ENCODE results near the gene RRAS.
"Not testable (repeated sequence)": the region's sequence is repeated elsewhere in the genome, so short reads cannot be mapped to it uniquely, and the experiment has no call there.

Gene RRAS

GRCh38 chr19:49635530-49636232 lies 4.3 kb downstream of the RRAS start:
- no peak overlapping the region for H2AFZ ChIP-seq (ENCODE audit: low read depth, low read length)
- no peaks in the 10 kb centered on the region for H3K36me3 ChIP-seq (replicated peaks; ENCODE audit: low read depth, low read length)
- no peak for TF ChIP-seq EZH2phosphoT487 (IDR thresholded peaks at IDR 0.05; ENCODE audit: low read depth)
- no peak for TF ChIP-seq CTCF (IDR thresholded peaks at IDR 0.05; ENCODE audit: low read depth, low read length)
- H3K9ac ChIP-seq (ENCODE audit: low read length), result no peak overlapping the region
- H4K20me1 ChIP-seq (ENCODE audit: insufficient read depth, low read length), result no peaks in the 10 kb centered on the region
- no peak overlapping the region for H3K4me3 ChIP-seq (ENCODE audit: low read length)
- peaks cover 8% of the 10 kb centered on the region for H3K27me3 ChIP-seq (ENCODE audit: low read depth, low read length)
- peaks cover 4% of the 10 kb centered on the region for H3K4me1 ChIP-seq (ENCODE audit: low read length)
- no peak overlapping the region for H3K27ac ChIP-seq (ENCODE audit: low read length)
- peaks cover under 1% of the 10 kb centered on the region; the same call in 1 of the 2 replicates for H3K79me2 ChIP-seq (ENCODE audit: low read length)
- H3K9me3 ChIP-seq (ENCODE audit: insufficient read depth, low read length), result no peaks in the 10 kb centered on the region
- no peak overlapping the region for H3K4me2 ChIP-seq (ENCODE audit: low read length)

GRCh38 chr19:49633273-49633672 lies 6.7 kb downstream of the RRAS start:
- not testable (repeated sequence) for H3K36me3 ChIP-seq (replicated peaks; ENCODE audit: low read depth, low read length); H3K4me3 ChIP-seq (ENCODE audit: low read length); H3K79me2 ChIP-seq (ENCODE audit: low read length); H3K9me3 ChIP-seq (ENCODE audit: insufficient read depth, low read length); H3K9ac ChIP-seq (ENCODE audit: low read length); H3K27ac ChIP-seq (ENCODE audit: low read length); H4K20me1 ChIP-seq (ENCODE audit: insufficient read depth, low read length); H3K4me1 ChIP-seq (ENCODE audit: low read length); H3K27me3 ChIP-seq (ENCODE audit: low read depth, low read length); H3K4me2 ChIP-seq (ENCODE audit: low read length); H2AFZ ChIP-seq (ENCODE audit: low read depth, low read length)

- no peak overlapping the region for H3K4me3 ChIP-seq (ENCODE audit: low read length)
- peaks cover 9% of the 10 kb centered on the region for H3K36me3 ChIP-seq (replicated peaks; ENCODE audit: low read depth, low read length)
- H2AFZ ChIP-seq (ENCODE audit: low read depth, low read length), result no peak overlapping the region
- no peaks in the 10 kb centered on the region for H3K79me2 ChIP-seq (ENCODE audit: low read length)
- no peak overlapping the region for H3K27ac ChIP-seq (ENCODE audit: low read length)
- no peaks in the 10 kb centered on the region for H3K4me1 ChIP-seq (ENCODE audit: low read length)
- no peaks in the 10 kb centered on the region for H3K27me3 ChIP-seq (ENCODE audit: low read depth, low read length)
- TF ChIP-seq CTCF (IDR thresholded peaks at IDR 0.05; ENCODE audit: low read depth, low read length) (no peak), EZH2phosphoT487 (IDR thresholded peaks at IDR 0.05; ENCODE audit: low read depth) (no peak)
- no peaks in the 10 kb centered on the region for H4K20me1 ChIP-seq (ENCODE audit: insufficient read depth, low read length)
- no peaks in the 10 kb centered on the region for H3K9me3 ChIP-seq (ENCODE audit: insufficient read depth, low read length)
- no peak overlapping the region for H3K4me2 ChIP-seq (ENCODE audit: low read length)
- no peak overlapping the region for H3K9ac ChIP-seq (ENCODE audit: low read length)
Measured at GRCh38 chr19:49632576-49632975, 7.4 kb downstream of the RRAS start.

GRCh38 chr19:49631610-49632192 lies 8.2 kb downstream of the RRAS start:
- H3K27ac ChIP-seq (ENCODE audit: low read length), result no peak overlapping the region
- H3K36me3 ChIP-seq (replicated peaks; ENCODE audit: low read depth, low read length), result peaks cover 14% of the 10 kb centered on the region
- no peaks in the 10 kb centered on the region for H3K4me1 ChIP-seq (ENCODE audit: low read length)
- H3K9me3 ChIP-seq (ENCODE audit: insufficient read depth, low read length), result no peaks in the 10 kb centered on the region
- no peak overlapping the region for H3K4me3 ChIP-seq (ENCODE audit: low read length)
- no peak overlapping the region for H3K9ac ChIP-seq (ENCODE audit: low read length)
- H2AFZ ChIP-seq (ENCODE audit: low read depth, low read length), result no peak overlapping the region
- TF ChIP-seq EZH2phosphoT487 (IDR thresholded peaks at IDR 0.05; ENCODE audit: low read depth) (no peak), CTCF (IDR thresholded peaks at IDR 0.05; ENCODE audit: low read depth, low read length) (no peak)
- no peaks in the 10 kb centered on the region for H3K27me3 ChIP-seq (ENCODE audit: low read depth, low read length)
- H3K4me2 ChIP-seq (ENCODE audit: low read length), result no peak overlapping the region
- H3K79me2 ChIP-seq (ENCODE audit: low read length), result no peaks in the 10 kb centered on the region
- no peaks in the 10 kb centered on the region for H4K20me1 ChIP-seq (ENCODE audit: insufficient read depth, low read length)
